GM19455 (cell line): ENCODE results near the gene SEPTIN1.
A peak's percentile ranks its signal among the peaks of the same experiment; 100 is the strongest.

ENCODE experiments used
- ATAC-seq: cut with Tn5 transposase; IDR thresholded peaks from one replicate; pipeline ENCODE4 v1.9.1; 2021; ENCODE audit not compliant: unreplicated experiment

The SEPTIN1 gene

DNA sequence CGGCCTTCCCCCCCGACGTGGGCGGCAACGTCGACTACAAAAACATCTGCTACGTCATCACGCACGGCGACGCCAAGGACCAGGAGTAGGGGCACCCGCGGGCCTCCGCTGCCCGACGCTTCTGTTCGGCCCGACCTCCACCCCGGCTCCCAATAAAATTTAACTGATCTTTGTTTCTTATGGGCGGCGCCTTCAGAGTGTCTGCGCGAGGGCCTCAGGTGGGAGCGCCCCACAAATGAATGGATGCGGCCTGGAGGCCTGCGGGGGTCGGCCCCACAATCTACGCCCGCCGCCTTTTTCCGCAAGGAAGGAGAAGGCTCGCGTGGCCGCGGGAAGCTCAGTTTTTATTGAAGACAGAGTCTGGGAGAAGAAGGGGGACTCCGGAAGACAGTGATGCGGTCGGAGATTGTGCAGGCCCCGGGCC lies 4.5 kb downstream of the SEPTIN1 start:
- peak; percentile 32 for ATAC-seq

- ATAC-seq, result peak; percentile 2
These were observed 5.1 kb downstream of the SEPTIN1 start for GRCh38 chr16:30377050-30377811.

- no peak for ATAC-seq
These were observed 5.9 kb downstream of the SEPTIN1 start for GRCh38 chr16:30376461-30376902.

GRCh38 chr16:30375864-30376263 lies 6.5 kb downstream of the SEPTIN1 start:
- ATAC-seq, result no peak

- ATAC-seq, result no peak
These were observed 7.8 kb downstream of the SEPTIN1 start, which contains the start of gene MYL11 for GRCh38 chr16:30374538-30374937. Gene MYL11 (plus strand): TSS chr16:30374802. CDS start chr16:30374858, 56 bp downstream.

- ATAC-seq, result no peak
These were observed 9.6 kb downstream of the SEPTIN1 start for GRCh38 chr16:30372725-30373124.

GRCh38 chr16:30372038-30372712 lies 10.2 kb downstream of the SEPTIN1 start:
- ATAC-seq, result no peak

DNA sequence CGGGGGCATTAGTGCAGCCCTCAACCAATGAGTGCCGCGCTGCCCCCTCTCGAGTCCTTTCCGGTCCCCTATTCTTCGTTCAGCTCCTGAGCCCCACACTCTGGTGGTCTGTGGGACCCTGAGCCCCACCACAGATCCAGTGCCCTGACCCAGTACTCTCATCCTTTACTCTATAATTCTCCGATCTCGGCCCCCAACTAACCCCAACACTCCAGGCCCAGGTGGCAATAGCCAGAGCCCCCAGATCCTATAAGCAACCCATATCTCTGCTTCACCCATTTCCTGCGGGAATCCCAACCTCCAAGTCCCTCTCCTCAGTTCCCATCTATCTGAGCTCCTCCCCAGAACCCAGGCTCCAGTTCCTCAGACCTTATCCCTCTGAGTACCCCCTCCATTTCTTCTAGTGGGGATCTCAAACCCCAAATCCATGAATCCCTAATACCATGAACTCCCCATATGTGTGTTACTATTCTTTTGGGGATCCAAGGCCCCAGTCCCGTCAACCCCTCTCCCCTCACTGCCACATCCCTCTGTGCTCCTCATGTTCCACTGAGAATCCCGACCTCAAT lies 11.0 kb downstream of the SEPTIN1 start:
- no peak for ATAC-seq

GRCh38 chr16:30370456-30371247 lies 11.7 kb downstream of the SEPTIN1 start, which contains the start of gene TBC1D10B:
Gene TBC1D10B (minus strand): TSS chr16:30370494. CDS start chr16:30370183, 311 bp downstream.
- ATAC-seq, result peak; percentile 84

DNA sequence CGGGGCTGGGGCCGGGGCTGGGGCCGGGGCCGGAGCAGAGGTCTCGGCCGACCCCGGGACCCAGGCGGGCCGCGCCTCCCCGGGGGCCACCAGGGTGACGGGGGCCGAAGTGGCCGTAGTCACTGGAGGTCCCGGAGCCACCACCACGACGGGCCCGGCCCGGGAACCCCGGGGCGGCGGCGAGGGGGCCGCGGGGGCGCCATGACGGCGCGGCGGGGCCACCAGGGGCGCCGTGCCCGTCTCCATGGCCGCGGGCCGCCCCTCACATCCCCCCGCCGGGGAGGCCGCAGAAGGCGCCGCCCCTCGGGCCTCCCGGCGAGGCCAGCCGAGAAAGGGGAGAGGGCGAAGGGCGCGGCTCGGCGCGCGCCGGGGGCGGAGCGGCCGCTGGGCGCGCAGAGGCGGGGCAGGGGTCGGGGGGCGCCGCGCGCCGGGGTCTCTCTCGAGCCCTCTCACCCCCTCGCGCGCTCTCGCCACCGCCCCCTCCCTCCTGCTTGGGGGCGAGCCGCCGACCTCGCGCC lies 12.4 kb downstream of the SEPTIN1 start:
- peak; percentile 7 for ATAC-seq

- no peak for ATAC-seq
These were observed 13.0 kb downstream of the SEPTIN1 start for GRCh38 chr16:30369091-30369937.

- no peak for ATAC-seq
These were observed 13.6 kb downstream of the SEPTIN1 start for GRCh38 chr16:30368792-30369090.

- ATAC-seq, result no peak
These were observed 14.1 kb downstream of the SEPTIN1 start for GRCh38 chr16:30368122-30368791.

DNA sequence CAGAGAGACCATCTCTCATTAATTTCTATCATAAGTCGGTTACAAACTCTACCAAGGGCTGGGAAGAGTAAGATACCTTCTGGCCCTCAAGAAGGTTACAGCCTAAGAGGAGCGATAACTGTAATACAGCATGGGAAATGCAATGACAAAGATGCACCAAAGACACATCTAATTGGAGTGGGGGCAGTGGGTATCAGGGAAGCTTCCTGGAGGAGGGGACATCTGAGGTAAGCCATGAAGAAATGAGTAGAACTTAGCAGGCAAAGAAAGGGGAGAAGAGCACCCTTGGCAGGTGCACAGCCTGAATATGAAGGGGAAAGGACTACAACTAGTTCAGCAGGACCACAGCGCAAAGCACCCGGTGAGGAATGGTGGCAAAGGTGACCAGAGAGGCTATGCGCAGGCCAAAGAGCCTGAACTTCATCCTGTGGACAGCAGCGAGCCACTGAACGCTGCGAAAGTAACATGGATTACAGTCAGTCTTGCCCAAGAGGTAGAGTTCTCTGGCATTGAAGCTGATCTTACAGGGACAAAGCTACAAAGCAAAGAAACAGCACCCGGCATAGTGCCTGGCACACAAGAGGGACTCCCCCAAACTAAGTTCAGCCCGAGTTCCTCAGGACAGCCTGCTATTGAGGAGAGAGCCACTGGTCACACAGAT lies 14.9 kb downstream of the SEPTIN1 start:
- ATAC-seq, result no peak

DNA sequence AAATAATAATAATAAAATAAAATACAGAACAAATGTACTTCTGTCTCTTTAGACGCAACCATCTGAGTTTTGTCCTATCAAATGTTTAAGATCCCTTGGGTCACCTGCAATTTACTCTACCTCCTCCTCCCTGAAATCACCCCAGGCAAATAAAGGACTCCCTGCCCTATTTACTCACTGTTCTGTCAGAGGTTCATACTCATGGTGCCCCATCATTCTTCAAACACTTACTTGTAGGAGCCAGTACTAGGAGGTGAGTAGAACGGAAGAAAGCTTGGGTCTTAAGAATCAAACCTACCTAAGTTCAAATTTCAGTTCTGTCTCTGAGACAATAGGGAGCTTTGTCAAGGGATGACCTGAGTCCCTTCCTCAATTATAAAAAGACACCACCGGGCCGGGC lies 15.8 kb downstream of the SEPTIN1 start:
- no peak for ATAC-seq

DNA sequence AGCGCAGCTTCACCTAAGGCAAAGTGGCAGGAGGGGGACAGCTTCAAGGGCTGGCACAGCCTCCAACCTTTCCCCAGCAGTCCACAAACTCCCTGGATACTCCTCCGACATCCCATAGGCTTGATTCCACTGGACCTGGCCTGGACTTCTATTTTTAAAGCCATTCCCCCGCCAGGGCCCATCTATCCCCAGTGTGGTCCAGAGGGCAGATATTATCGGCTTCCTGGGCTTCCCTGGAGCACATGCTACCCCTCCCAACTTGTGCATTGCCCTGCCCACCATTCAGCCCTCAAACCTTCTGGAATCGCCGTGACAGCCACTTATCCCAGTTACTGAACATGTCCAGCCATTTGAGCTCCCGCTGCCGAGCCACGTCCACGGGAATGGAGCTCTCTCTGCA lies 17.2 kb downstream of the SEPTIN1 start:
- ATAC-seq, result no peak

GRCh38 chr16:30361180-30361579 lies 21.2 kb downstream of the SEPTIN1 start:
- no peak for ATAC-seq

DNA sequence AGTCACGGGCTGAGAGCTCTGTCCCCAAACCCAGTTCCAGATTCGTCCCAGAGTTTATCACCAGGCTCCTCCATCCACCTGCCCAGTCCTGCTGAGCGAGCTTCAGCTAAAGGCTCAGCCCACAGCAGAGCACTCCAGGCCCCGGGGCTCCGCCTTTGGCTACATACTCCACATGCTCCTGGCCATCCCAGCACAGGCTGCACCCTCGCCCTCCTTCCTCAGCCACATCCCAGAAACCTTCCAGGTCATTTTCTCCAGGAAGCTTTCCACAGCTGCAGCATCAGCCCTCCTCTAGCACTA lies 22.5 kb downstream of the SEPTIN1 start:
- no peak for ATAC-seq
